ENCODE data around the gene EEF2.
"Not testable (repeated sequence)": the region's sequence is repeated elsewhere in the genome, so short reads cannot be mapped to it uniquely, and the experiment has no call there.

Gene EEF2

GRCh38 chr19:3958836-3959765 is 26.2 kb downstream of the EEF2 start:
- TF ChIP-seq CTCF (IDR thresholded peaks at IDR 0.05): no peak
- no peaks in the 10 kb centered on the region for H3K9me3 ChIP-seq
- intact Hi-C loops (cut with DNase I; ENCODE audit: low total_unique reads): no loop called here
- no peaks in the 10 kb centered on the region for H3K27me3 ChIP-seq
- H3K4me3 ChIP-seq: no peak overlapping the region
- H3K27ac ChIP-seq: peak overlapping the region; percentile 47 to 64
- H3K36me3 ChIP-seq: peaks cover 79 to 87% (median 79%) of the 10 kb centered on the region in 3 donors
- no peak for DNase-seq
- H3K4me1 ChIP-seq: peaks cover 0 to 40% (median 8%) of the 10 kb centered on the region in 4 donors

DNA sequence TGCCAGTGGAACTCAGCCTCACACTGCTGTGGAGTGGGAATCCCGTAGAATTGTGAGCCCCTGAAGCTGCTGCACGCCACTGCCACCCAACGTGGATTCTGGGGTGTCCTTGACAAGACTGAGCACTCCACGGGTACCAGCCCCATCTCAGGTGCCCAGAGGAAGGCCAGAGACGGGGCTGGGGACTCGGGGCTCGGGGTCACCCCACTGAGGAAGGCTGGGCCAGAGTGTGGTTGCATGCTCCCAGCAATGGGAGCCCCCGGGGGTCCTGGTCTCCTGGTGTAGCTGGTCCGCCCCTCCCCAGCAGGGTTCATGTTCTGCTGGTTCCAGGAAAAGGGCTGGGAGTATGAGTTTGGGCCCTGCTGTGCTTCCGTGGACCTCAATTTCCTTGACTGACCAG is 29.6 kb downstream of the EEF2 start:
- peak overlapping the region; percentile 4 to 93 for H3K27ac ChIP-seq
- DNase-seq: no peak

DNA sequence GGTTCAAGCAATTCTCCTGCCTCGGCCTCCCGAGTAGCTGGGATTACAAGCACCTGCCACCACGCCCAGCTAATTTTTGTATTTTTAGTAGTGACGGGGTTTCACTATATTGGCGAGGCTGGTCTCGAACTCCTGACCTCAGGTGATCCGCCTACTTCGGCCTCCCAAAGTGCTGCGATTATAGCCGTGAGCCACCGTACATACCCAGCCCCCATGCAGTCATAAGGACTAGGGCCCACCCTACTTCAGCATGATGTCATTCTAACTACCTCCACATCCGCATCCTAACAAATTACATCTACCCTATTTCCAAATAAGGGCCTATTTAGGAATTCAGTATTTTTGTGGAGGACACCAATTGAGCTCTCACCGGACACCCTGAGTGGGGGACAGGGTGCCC is 30.0 kb downstream of the EEF2 start:
- H3K9me3 ChIP-seq; H3K27me3 ChIP-seq; H3K4me3 ChIP-seq; intact Hi-C loops (cut with DNase I; ENCODE audit: low total_unique reads); DNase-seq: not testable (repeated sequence)
- H3K36me3 ChIP-seq: peaks cover 41 to 49% (median 42%) of the 10 kb centered on the region in 3 donors
- H3K4me1 ChIP-seq: peaks cover 13 to 78% (median 38%) of the 10 kb centered on the region in 4 donors
- H3K27ac ChIP-seq: peak overlapping the region; percentile 4 to 93

More for the DNA sequence above, 29.6 kb downstream of the EEF2 start:
- no peaks in the 10 kb centered on the region for H3K9me3 ChIP-seq
- intact Hi-C loops (cut with DNase I; ENCODE audit: low total_unique reads): no loop called here
- TF ChIP-seq CTCF (IDR thresholded peaks at IDR 0.05): no peak
- H3K4me1 ChIP-seq: peaks cover 13 to 74% (median 34%) of the 10 kb centered on the region in 4 donors
- H3K36me3 ChIP-seq: peaks cover 45 to 53% (median 46%) of the 10 kb centered on the region in 3 donors
- no peaks in the 10 kb centered on the region for H3K27me3 ChIP-seq
- no peak overlapping the region for H3K4me3 ChIP-seq

GRCh38 chr19:3954107-3954506 is 31.2 kb downstream of the EEF2 start:
- Histone ChIP-seq H3K4me1 (peaks cover 13 to 82% (median 42%) of the 10 kb centered on the region in 4 donors), H3K4me3 (no peak overlapping the region), H3K27me3 (no peaks in the 10 kb centered on the region), H3K36me3 (peaks cover 29 to 37% (median 30%) of the 10 kb centered on the region in 3 donors), H3K27ac (peak overlapping the region; percentile 59 to 93), H3K9me3 (no peaks in the 10 kb centered on the region)
- DNase-seq: no peak
- TF ChIP-seq CTCF (IDR thresholded peaks at IDR 0.05): no peak
- intact Hi-C loops (cut with DNase I; ENCODE audit: low total_unique reads): no loop called here

GRCh38 chr19:3952755-3953276 is 32.4 kb downstream of the EEF2 start:
- intact Hi-C loops (cut with DNase I; ENCODE audit: low total_unique reads); H3K4me3 ChIP-seq; DNase-seq; H3K9me3 ChIP-seq; H3K27me3 ChIP-seq: not testable (repeated sequence)
- peaks cover 16 to 24% (median 17%) of the 10 kb centered on the region in 3 donors for H3K36me3 ChIP-seq
- H3K27ac ChIP-seq: peak overlapping the region; percentile 59 to 93
- H3K4me1 ChIP-seq: peaks cover 13 to 72% (median 36%) of the 10 kb centered on the region in 4 donors

DNA sequence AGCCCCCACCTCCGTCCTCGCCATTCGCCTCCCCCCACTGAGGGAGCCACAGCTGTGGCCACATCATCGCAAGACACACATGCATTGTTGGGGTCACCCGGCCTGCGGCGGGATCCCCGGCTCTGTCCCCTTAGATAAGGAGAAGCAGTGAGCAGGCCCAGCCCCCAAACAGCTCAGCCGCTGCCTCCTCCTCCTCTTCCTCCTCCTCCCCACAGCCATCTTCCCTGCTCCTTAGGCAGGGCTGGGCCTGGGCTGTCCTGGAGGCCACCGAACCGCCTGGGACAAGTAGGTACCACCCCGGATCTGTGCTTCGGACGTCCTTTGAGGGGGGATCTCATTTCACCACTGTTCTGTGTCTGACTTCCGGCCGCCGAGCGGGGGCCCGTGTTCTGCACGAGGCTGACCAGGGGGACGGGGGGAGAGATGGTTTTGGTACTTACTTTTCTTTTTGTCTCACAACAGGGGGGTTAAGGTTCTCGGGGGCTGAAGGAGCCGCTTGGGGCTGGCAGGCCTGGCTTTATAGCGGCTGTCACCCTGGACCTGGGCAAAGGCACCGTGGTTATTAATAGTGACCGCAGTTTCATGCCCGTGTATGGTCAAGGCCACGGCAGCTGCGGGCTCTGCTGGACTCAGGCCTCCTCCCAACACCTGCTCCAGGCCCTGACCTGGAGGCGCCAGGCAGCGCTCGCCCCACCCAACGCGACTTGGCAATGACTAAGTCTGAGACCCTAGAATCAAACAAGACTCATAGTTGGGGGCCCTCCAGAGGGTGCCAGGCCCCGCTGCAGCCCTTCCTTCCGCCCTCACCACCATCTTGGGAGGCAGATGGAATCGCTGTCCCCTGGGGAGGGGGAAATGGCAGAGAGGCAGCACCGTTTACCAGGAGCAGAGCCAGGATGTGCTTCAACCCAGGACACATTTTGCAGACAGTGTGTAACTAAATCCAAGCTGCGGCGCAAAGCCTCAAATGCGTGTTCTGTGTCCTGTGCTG is 34.1 kb downstream of the EEF2 start:
- peak; percentile 44 to 89 for DNase-seq
- peaks cover 13 to 61% (median 36%) of the 10 kb centered on the region in 4 donors for H3K4me1 ChIP-seq
- no peaks in the 10 kb centered on the region for H3K9me3 ChIP-seq
- H3K4me3 ChIP-seq: peak overlapping the region; percentile 41 to 46
- H3K27ac ChIP-seq: peak overlapping the region; percentile 90 to 93
- intact Hi-C loops (cut with DNase I; ENCODE audit: low total_unique reads): no loop called here
- peaks cover 4 to 10% (median 7%) of the 10 kb centered on the region in 3 donors for H3K36me3 ChIP-seq
- H3K27me3 ChIP-seq: no peaks in the 10 kb centered on the region
- no peak for TF ChIP-seq CTCF (IDR thresholded peaks at IDR 0.05)
